Measurements from ENCODE around the gene PPM1L. TPM values are rescaled to one million over a fixed set of nuclear protein-coding genes. Genes with fewer than 3 reads are reported as not detected.

Gene PPM1L
- total RNA-seq, 1 experiment from 2014 or later: 7.3 TPM

DNA sequence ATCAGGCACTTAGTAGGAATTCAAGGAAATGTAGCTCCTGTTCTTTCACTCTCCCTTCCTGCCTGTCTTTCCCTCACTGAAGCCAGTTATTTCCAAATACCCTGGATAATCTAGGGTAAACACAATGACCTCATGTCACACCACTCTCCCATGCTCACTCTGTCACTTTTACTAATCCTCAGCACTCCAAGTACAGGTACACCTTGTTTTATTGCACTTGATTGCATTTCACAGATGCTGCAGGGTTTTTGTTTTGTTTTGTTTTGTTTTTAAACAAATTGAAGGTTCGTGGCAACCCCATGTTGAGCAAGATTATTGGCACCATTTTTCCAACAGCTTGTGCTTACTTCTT lies 40.8 kb downstream of the PPM1L start:
- Histone ChIP-seq H2AK5ac (ENCODE audit: insufficient read length, low read length) (no peak overlapping the region), H3K9ac (ENCODE audit: extremely low read depth, insufficient read length, low read length) (no peak overlapping the region), H3K4me2 (ENCODE audit: insufficient read depth, insufficient read length, low read length) (no peak overlapping the region), H3K56ac (ENCODE audit: insufficient read length, low read depth, low read length) (no peak overlapping the region), H2BK20ac (ENCODE audit: low read depth, low read length, poor library complexity, severe bottlenecking) (no peak overlapping the region), H3K23me2 (ENCODE audit: insufficient read length, low read depth, low read length, poor library complexity, severe bottlenecking) (no peaks in the 10 kb centered on the region), H4K5ac (ENCODE audit: insufficient read length, low read depth, low read length) (no peak overlapping the region), H4K20me1 (ENCODE audit: control insufficient read depth, insufficient read depth, insufficient read length) (no peaks in the 10 kb centered on the region), H2BK120ac (ENCODE audit: low read depth, low read length, poor library complexity, severe bottlenecking) (no peak overlapping the region), H3K79me1 (ENCODE audit: insufficient read depth, low read depth, low read length, poor library complexity, severe bottlenecking) (no peaks in the 10 kb centered on the region), H3K9me3 (ENCODE audit: control insufficient read depth, low read depth, low read length) (no peaks in the 10 kb centered on the region), H3K27me3 (ENCODE audit: insufficient read depth, low read length) (no peaks in the 10 kb centered on the region), H3K27ac (ENCODE audit: insufficient read length, low read depth, low read length) (no peak overlapping the region), H3T11ph (ENCODE audit: low read length) (no peak overlapping the region), H2AFZ (ENCODE audit: low read length) (no peak overlapping the region), H2BK15ac (ENCODE audit: low read depth, low read length) (no peak overlapping the region), H3K14ac (ENCODE audit: insufficient read depth, low read length) (no peak overlapping the region), H4K8ac (replicated peaks; ENCODE audit: insufficient read length, low read depth, low read length) (no peak overlapping the region), H3K23ac (ENCODE audit: insufficient read length, low read depth, low read length) (no peak overlapping the region), H3K18ac (ENCODE audit: insufficient read length, low read depth, low read length) (no peak overlapping the region), H2BK12ac (ENCODE audit: insufficient read length, low read depth, low read length) (no peak overlapping the region), H2BK5ac (ENCODE audit: insufficient read length, low read length) (no peak overlapping the region), H3K4ac (ENCODE audit: low read depth, low read length) (no peak overlapping the region), H3K4me1 (ENCODE audit: insufficient read depth, low read length) (no peaks in the 10 kb centered on the region; the same call in 1 of the 2 replicates), H3K79me2 (ENCODE audit: insufficient read depth, low read length) (no peaks in the 10 kb centered on the region), H4K91ac (ENCODE audit: insufficient read length, low read depth, low read length) (no peak overlapping the region)
- Mint-ChIP-seq H3K27me3 (ENCODE audit: low read depth) (no peaks in the 10 kb centered on the region), H3K4me3 (no peak overlapping the region), H3K27ac (no peak overlapping the region), H3K9me3 (no peaks in the 10 kb centered on the region), H3K36me3 (ENCODE audit: insufficient read depth in 1 of 3, low read depth in 3 of 3) (peaks cover 0 to 13% (median 0%) of the 10 kb centered on the region in 3 experiments; a peak in 3 of 7 replicates), H3K4me1 (peaks cover 26 to 42% of the 10 kb centered on the region in 2 experiments)
- WGBS (ENCODE audit: extremely low coverage, insufficient read length, low lambda C conversion rate): no CpG with 5 or more reads among the region's 1 CpG
- DNase-seq: no peak
- TF ChIP-seq CTCF (conservative IDR thresholded peaks at IDR 0.05): no peak
